Measurements from ENCODE around the gene CALD1. TPM values are rescaled to one million over a fixed set of nuclear protein-coding genes. Genes with fewer than 3 reads are reported as not detected.

The CALD1 gene
- total RNA-seq, 2 donors from 2014 or later, result 57.0 to 72.6 TPM

- ATAC-seq (no peak), DNase-seq (no peak)
- Histone ChIP-seq H3K27ac (no peak overlapping the region), H3K4me3 (no peak overlapping the region), H3K9me3 (no peaks in the 10 kb centered on the region), H3K4me1 (no peaks in the 10 kb centered on the region), H3K27me3 (no peaks in the 10 kb centered on the region), H3K36me3 (replicated peaks in 1 of 2; ENCODE audit: insufficient read depth in 1 of 2, low read depth in 2 of 2) (no peaks in the 10 kb centered on the region)
- no peak for TF ChIP-seq CTCF (IDR thresholded peaks at IDR 0.05)
- TF ChIP-seq POLR2A (IDR thresholded peaks at IDR 0.05), result no peak
- intact Hi-C loops (cut with DNase I), result no loop called here
- 88 to 89% methylated on average over 2 of the region's 2 CpGs for WGBS, 2 donors
These were observed 48.9 kb downstream of the CALD1 start for GRCh38 chr7:134828361-134828760.

GRCh38 chr7:134829380-134829986, 50.0 kb downstream of the CALD1 start:
- Histone ChIP-seq H3K4me1 (no peaks in the 10 kb centered on the region), H3K27me3 (no peaks in the 10 kb centered on the region), H3K9me3 (no peaks in the 10 kb centered on the region), H3K36me3 (replicated peaks in 1 of 2; ENCODE audit: insufficient read depth in 1 of 2, low read depth in 2 of 2) (no peaks in the 10 kb centered on the region), H3K4me3 (no peak overlapping the region), H3K27ac (no peak overlapping the region)
- DNase-seq, result no peak
- TF ChIP-seq CTCF (IDR thresholded peaks at IDR 0.05), result no peak
- no peak for TF ChIP-seq POLR2A (IDR thresholded peaks at IDR 0.05)
- intact Hi-C loops (cut with DNase I), result no loop called here
- ATAC-seq, result no peak
- 67 to 78% methylated on average over 3 of the region's 3 CpGs for WGBS, 2 donors

GRCh38 chr7:134831862-134832261, 52.4 kb downstream of the CALD1 start:
- no peak for ATAC-seq
- TF ChIP-seq POLR2A (IDR thresholded peaks at IDR 0.05) (no peak), CTCF (IDR thresholded peaks at IDR 0.05) (no peak)
- Histone ChIP-seq H3K9me3 (no peaks in the 10 kb centered on the region), H3K36me3 (replicated peaks in 1 of 2; ENCODE audit: insufficient read depth in 1 of 2, low read depth in 2 of 2) (no peaks in the 10 kb centered on the region), H3K4me1 (no peaks in the 10 kb centered on the region), H3K4me3 (no peak overlapping the region), H3K27ac (no peak overlapping the region), H3K27me3 (no peaks in the 10 kb centered on the region)
- DNase-seq, result peak in 3 of 4 donors; percentile 7 to 42 (median 34)
- 71 to 72% methylated on average over 15 of the region's 15 CpGs for WGBS, 2 donors
- intact Hi-C loops (cut with DNase I), result no loop called here

- TF ChIP-seq CTCF (IDR thresholded peaks at IDR 0.05) (no peak), POLR2A (IDR thresholded peaks at IDR 0.05) (no peak)
- no peaks in the 10 kb centered on the region for H3K27me3 ChIP-seq
- DNase-seq (no peak), ATAC-seq (no peak)
- WGBS, 2 donors, result 86 to 89% methylated on average over 3 of the region's 3 CpGs
- no peak overlapping the region for H3K27ac ChIP-seq
- no peaks in the 10 kb centered on the region for H3K9me3 ChIP-seq
- no peaks in the 10 kb centered on the region for H3K36me3 ChIP-seq (replicated peaks in 1 of 2; ENCODE audit: insufficient read depth in 1 of 2, low read depth in 2 of 2)
- H3K4me3 ChIP-seq, result no peak overlapping the region
- H3K4me1 ChIP-seq, result no peaks in the 10 kb centered on the region
- intact Hi-C loops (cut with DNase I), result no loop called here
These were observed 52.9 kb downstream of the CALD1 start for GRCh38 chr7:134832367-134832766.

All from body of pancreas (tissue), 4 donors.